Spleen (tissue), 11 donors: Measurements from ENCODE around the gene ATF5. TPM values are rescaled to one million over a fixed set of nuclear protein-coding genes. Genes with fewer than 3 reads are reported as not detected.

Experiments used
- DNase-seq: peaks from one replicate; pipeline ENCODE4 v3.0.0-alpha.2; 2020
- H3K27ac ChIP-seq, 8 donors: fragments of 200-600 bp; sonication (generic) in 7 of 8; 1 replicate in 4 of 8; 2 replicates in 4 of 8; pipeline versions ENCODE4 v1.5.0 to v1.8.0; 2016 to 2021; ENCODE audit warnings: inconsistent platforms in 4 of 8, mild to moderate bottlenecking in 4 of 8, moderate library complexity in 1 of 8
- H3K27me3 ChIP-seq, 7 donors: fragments of 200-600 bp; sonication (generic) in 6 of 7; replicated peaks in 1 of 7; 1 replicate in 4 of 7; 2 replicates in 3 of 7; pipeline versions ENCODE4 v1.5.0 to v1.8.0; 2016 to 2021; ENCODE audit warnings: inconsistent platforms in 3 of 7, mild to moderate bottlenecking in 1 of 7
- H3K36me3 ChIP-seq, 6 donors: fragments of 200-600 bp; sonication (generic) in 5 of 6; 1 replicate in 4 of 6; 2 replicates in 2 of 6; pipeline versions ENCODE4 v1.5.0 to v1.8.0; 2016 to 2021; ENCODE audit warnings: inconsistent platforms in 2 of 6
- H3K4me1 ChIP-seq, 6 donors: fragments of 200-600 bp; sonication (generic) in 5 of 6; 1 replicate in 3 of 6; 2 replicates in 3 of 6; pipeline versions ENCODE4 v1.5.0 to v1.8.0; 2016 to 2021; ENCODE audit warnings: inconsistent platforms in 3 of 6
- H3K4me3 ChIP-seq, 8 donors: fragments of 200-600 bp; sonication (generic) in 7 of 8; 1 replicate in 4 of 8; 2 replicates in 4 of 8; pipeline versions ENCODE4 v1.5.0 to v1.8.0; 2016 to 2021; ENCODE audit warnings: inconsistent platforms in 4 of 8, mild to moderate bottlenecking in 4 of 8, moderate library complexity in 2 of 8
- H3K9me3 ChIP-seq, 8 donors: fragments of 200-600 bp; sonication (generic) in 7 of 8; 1 replicate in 4 of 8; 2 replicates in 4 of 8; pipeline versions ENCODE4 v1.5.0 to v1.8.0; 2016 to 2021; ENCODE audit warnings: inconsistent platforms in 4 of 8
- CTCF ChIP-seq, 11 experiments: fragments of 200-600 bp in 7 of 11; fragments of 450-650 bp in 4 of 11; sonication (generic) in 4 of 11; IDR thresholded peaks in 8 of 11; conservative IDR thresholded peaks in 3 of 11; 1 replicate in 7 of 11; 2 replicates in 4 of 11; pipeline versions ENCODE4 v1.4.0 to v1.8.0; 2016 to 2021; ENCODE audit warnings: antibody characterized with exemption in 11 of 11, inconsistent platforms in 4 of 11, mild to moderate bottlenecking in 1 of 11
- POLR2A ChIP-seq, 3 donors: fragments of 450-650 bp; IDR thresholded peaks; one replicate each; pipeline ENCODE4 v1.5.1; 2017; ENCODE audit warnings: antibody characterized with exemption in 3 of 3, mild to moderate bottlenecking in 1 of 3
- POLR2AphosphoS5 ChIP-seq, 3 donors: sonication (generic); formaldehyde crosslinking; IDR thresholded peaks; one replicate each; pipeline ENCODE4 v1.5.1; 2017; ENCODE audit warnings: antibody characterized with exemption in 3 of 3
- WGBS, 5 donors: extraction: QIAGEN DNeasy Blood & Tissue Kit in 3 of 5; methylation state at CpG; one replicate each; pipeline versions ENCODE4 v1.1.5 to v1.1.7; 2013 to 2018; 5-methylcytosine and 5-hydroxymethylcytosine counted together
- intact Hi-C: fragments of 100-400 bp; cut with DNase I; formaldehyde crosslinking; loops from one replicate; pipeline ENCODE4 v1.15.0; 2023; ENCODE audit warnings: low total_unique reads
- polyA plus RNA-seq, 3 donors: library from polyadenylated mRNA; stranded (reverse); fragments of 200-250 nt; gene quantifications; one replicate each; pipeline ENCODE4 v1.2.1, GENCODE V29; 2013
- total RNA-seq, 7 donors: library from RNA; depleted of rRNA in 3 of 7; stranded (reverse); fragments of >200 nt in 3 of 7; fragmentation: NEBNext Ultra II Directional in 4 of 7; extraction: Animal tissue kit (Norgen Biotek cat#: 25700) in 4 of 7; gene quantifications; one replicate each; pipeline versions ENCODE4 v1.1.0 to v1.2.1, GENCODE V29; 2016 to 2021
- donor health status: healthy with polysubstance abuse.
- donor health status: DM: no; HTN: no; CAD: no; lungs with moderate emphysema.
- donor health status: DM: no; HTN: no; CAD: no.
- donor health status: Bipolar disorder and iron deficiency.
- donor health status: healthy.
- donor health status: DM: no; HTN: no; CAD: no.
- donor health status: DM: yes; HTN: yes; CAD: no.

ATF5 gene
- total and polyA plus RNA-seq, 10 donors = 10.2 to 45.8 (median 19.8) TPM

- intact Hi-C loops = no loop called here
- WGBS, 5 donors = 89 to 94% (median 93%) methylated on average over 8 of the region's 8 CpGs
Measured at GRCh38 chr19:49918089-49918488, 10.9 kb upstream of the ATF5 start.

GRCh38 chr19:49920624-49921363, 8.2 kb upstream of the ATF5 start:
- peaks cover 0 to 82% (median 39%) of the 10 kb centered on the region in 6 donors for H3K4me1 ChIP-seq
- peak in 1 of 3 donors; percentile 44 for TF ChIP-seq POLR2AphosphoS5 (IDR thresholded peaks at IDR 0.05)
- no peak for TF ChIP-seq CTCF (IDR thresholded peaks at IDR 0.05 in 8 of 11, conservative IDR thresholded peaks at IDR 0.05 in 3 of 11)
- DNase-seq = no peak
- H3K36me3 ChIP-seq = peaks cover 0 to 100% (median 57%) of the 10 kb centered on the region in 6 donors
- 85 to 96% (median 93%) methylated on average over 21 to 24 of the region's 24 CpGs for WGBS, 5 donors
- H3K9me3 ChIP-seq = no peaks in the 10 kb centered on the region
- H3K27me3 ChIP-seq = no peaks in the 10 kb centered on the region
- peak overlapping the region in 1 of 8 donors; percentile 17 for H3K27ac ChIP-seq
- intact Hi-C loops = no loop called here
- no peak overlapping the region for H3K4me3 ChIP-seq

More at GRCh38 chr19:49918089-49918488, 10.9 kb upstream of the ATF5 start:
- Histone ChIP-seq H3K4me1 (peaks cover 2 to 68% (median 18%) of the 10 kb centered on the region in 6 donors), H3K4me3 (no peak overlapping the region), H3K27ac (peak overlapping the region in 1 of 8 donors; percentile 11), H3K27me3 (no peaks in the 10 kb centered on the region), H3K9me3 (no peaks in the 10 kb centered on the region), H3K36me3 (peaks cover 0 to 100% (median 46%) of the 10 kb centered on the region in 6 donors)
- TF ChIP-seq POLR2A (IDR thresholded peaks at IDR 0.05) (no peak), POLR2AphosphoS5 (IDR thresholded peaks at IDR 0.05) (no peak), CTCF (IDR thresholded peaks at IDR 0.05 in 8 of 11, conservative IDR thresholded peaks at IDR 0.05 in 3 of 11) (no peak)
- no peak for DNase-seq

GRCh38 chr19:49921871-49922795, 6.9 kb upstream of the ATF5 start:
- Histone ChIP-seq H3K36me3 (peaks cover 0 to 100% (median 51%) of the 10 kb centered on the region in 6 donors), H3K9me3 (no peaks in the 10 kb centered on the region), H3K27me3 (no peaks in the 10 kb centered on the region), H3K4me1 (peaks cover 2 to 89% (median 47%) of the 10 kb centered on the region in 6 donors), H3K4me3 (no peak overlapping the region), H3K27ac (no peak overlapping the region)
- intact Hi-C loops = no loop called here
- TF ChIP-seq POLR2AphosphoS5 (IDR thresholded peaks at IDR 0.05) (peak in 1 of 3 donors; percentile 16), POLR2A (IDR thresholded peaks at IDR 0.05) (no peak), CTCF (IDR thresholded peaks at IDR 0.05 in 8 of 11, conservative IDR thresholded peaks at IDR 0.05 in 3 of 11) (no peak)
- 79 to 87% (median 82%) methylated on average over 22 of the region's 22 CpGs for WGBS, 5 donors
- no peak for DNase-seq
